Skeletal muscle satellite cell (primary cell): ENCODE data around the gene COX7A2L. TPM values are rescaled to one million over a fixed set of nuclear protein-coding genes. Genes with fewer than 3 reads are reported as not detected.
"Not testable (repeated sequence)": the region's sequence is repeated elsewhere in the genome, so short reads cannot be mapped to it uniquely, and the experiment has no call there.

Source experiments
- H3K27me3 ChIP-seq: 2 replicates; pipeline ENCODE4 v1.7.0; 2013; ENCODE audit warnings: low read length; ENCODE audit not compliant: control insufficient read depth, insufficient read depth
- H3K36me3 ChIP-seq: 2 replicates; pipeline ENCODE4 v1.7.0; 2013; ENCODE audit warnings: mild to moderate bottlenecking, control low read depth, low read length; ENCODE audit not compliant: insufficient read depth
- H3K4me1 ChIP-seq: 2 replicates; pipeline ENCODE4 v1.7.0; 2013; ENCODE audit warnings: low read length; ENCODE audit not compliant: control insufficient read depth, insufficient read depth
- H3K4me2 ChIP-seq: 2 replicates; pipeline ENCODE4 v1.7.0; 2013; ENCODE audit warnings: mild to moderate bottlenecking, low read length
- H3K4me3 ChIP-seq: 2 replicates; pipeline ENCODE4 v1.7.0; 2013; ENCODE audit warnings: low read length
- H3K9ac ChIP-seq: 2 replicates; pipeline ENCODE4 v1.7.0; 2013; ENCODE audit warnings: mild to moderate bottlenecking, low read depth, low read length, moderate library complexity
- H3K9me3 ChIP-seq: replicated peaks from 2 replicates; pipeline ENCODE4 v1.7.0; 2013; ENCODE audit warnings: mild to moderate bottlenecking, control low read depth, low read length
- total RNA-seq: library from RNA; depleted of rRNA; stranded (reverse); fragments of >200 nt; gene quantifications from 2 replicates; pipeline ENCODE4 v1.2.3, GENCODE V29; 2012; rRNA removed

COX7A2L gene, protein sequence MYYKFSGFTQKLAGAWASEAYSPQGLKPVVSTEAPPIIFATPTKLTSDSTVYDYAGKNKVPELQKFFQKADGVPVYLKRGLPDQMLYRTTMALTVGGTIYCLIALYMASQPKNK
- total RNA-seq = 238 and 255 TPM in 2 replicates

GRCh38 chr2:42360890-42361727 is at the start of gene COX7A2L:
Gene COX7A2L (minus strand): TSS chr2:42361217. CDS start chr2:42361161, 56 bp downstream.
- H3K27me3 ChIP-seq = peaks cover 6% of the 10 kb centered on the region
- no peaks in the 10 kb centered on the region for H3K36me3 ChIP-seq

GRCh38 chr2:42408009-42408408 is 47.0 kb upstream of the COX7A2L start:
- Histone ChIP-seq H3K4me3 (no peak overlapping the region), H3K36me3 (no peaks in the 10 kb centered on the region), H3K9me3 (no peaks in the 10 kb centered on the region), H3K4me2 (no peak overlapping the region), H3K9ac (no peak overlapping the region), H3K4me1 (no peaks in the 10 kb centered on the region), H3K27me3 (peaks cover 6% of the 10 kb centered on the region)

More at GRCh38 chr2:42360890-42361727, at the start of gene COX7A2L:
- Histone ChIP-seq H3K9me3 (no peaks in the 10 kb centered on the region), H3K4me3 (peak within 1 kb of the TSS; percentile 92), H3K4me2 (peak within 1 kb of the TSS; percentile 90), H3K9ac (peak within 1 kb of the TSS; percentile 99), H3K4me1 (peaks cover 14% of the 10 kb centered on the region)

DNA sequence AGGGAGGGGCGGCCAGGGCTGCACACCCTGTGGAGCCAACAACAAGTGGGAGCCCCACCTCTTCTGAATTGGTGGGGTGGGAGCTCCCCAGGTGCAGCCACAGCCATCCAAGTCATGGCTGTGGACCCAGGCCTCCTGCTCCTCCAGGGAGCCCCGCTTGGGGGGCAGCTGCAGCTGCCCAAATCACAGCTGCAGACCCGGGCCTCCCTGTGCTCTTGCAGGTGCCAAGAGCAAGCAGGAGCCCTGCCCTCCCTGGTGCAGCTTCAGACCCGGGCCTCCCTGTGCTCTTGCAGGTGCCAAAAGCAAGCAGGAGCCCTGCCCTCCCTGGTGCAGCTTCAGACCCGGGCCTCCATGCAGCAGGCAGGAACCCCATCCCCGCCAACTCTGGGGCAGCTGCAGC is 46.5 kb upstream of the COX7A2L start:
- Histone ChIP-seq H3K36me3 (no peaks in the 10 kb centered on the region), H3K4me2 (no peak overlapping the region), H3K9ac (no peak overlapping the region), H3K4me1 (no peaks in the 10 kb centered on the region), H3K27me3 (peaks cover 8% of the 10 kb centered on the region), H3K4me3 (no peak overlapping the region), H3K9me3 (no peaks in the 10 kb centered on the region)

DNA sequence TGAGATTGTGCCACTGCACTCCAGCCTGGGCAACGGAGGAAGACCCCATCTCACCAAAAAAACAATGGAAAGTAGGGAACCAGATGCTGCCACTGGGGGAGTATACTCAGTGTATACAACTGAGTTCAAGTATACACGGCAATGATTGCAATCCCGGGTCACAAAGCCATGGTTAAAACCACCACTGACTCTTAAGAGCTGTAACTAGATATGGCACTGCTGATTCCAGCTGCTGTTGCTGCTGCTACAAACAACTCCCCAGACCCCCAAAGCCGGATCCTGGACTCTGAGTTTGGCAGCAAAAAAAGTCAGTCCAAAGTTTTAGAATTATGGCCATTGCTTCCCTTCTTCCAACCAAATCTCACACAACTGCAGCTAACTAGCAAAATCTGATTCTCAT is 43.7 kb upstream of the COX7A2L start:
- peaks cover 17% of the 10 kb centered on the region for H3K27me3 ChIP-seq
- H3K9ac ChIP-seq = no peak overlapping the region
- no peaks in the 10 kb centered on the region for H3K36me3 ChIP-seq
- no peaks in the 10 kb centered on the region for H3K9me3 ChIP-seq
- no peaks in the 10 kb centered on the region for H3K4me1 ChIP-seq
- H3K4me3 ChIP-seq = no peak overlapping the region
- H3K4me2 ChIP-seq = no peak overlapping the region

DNA sequence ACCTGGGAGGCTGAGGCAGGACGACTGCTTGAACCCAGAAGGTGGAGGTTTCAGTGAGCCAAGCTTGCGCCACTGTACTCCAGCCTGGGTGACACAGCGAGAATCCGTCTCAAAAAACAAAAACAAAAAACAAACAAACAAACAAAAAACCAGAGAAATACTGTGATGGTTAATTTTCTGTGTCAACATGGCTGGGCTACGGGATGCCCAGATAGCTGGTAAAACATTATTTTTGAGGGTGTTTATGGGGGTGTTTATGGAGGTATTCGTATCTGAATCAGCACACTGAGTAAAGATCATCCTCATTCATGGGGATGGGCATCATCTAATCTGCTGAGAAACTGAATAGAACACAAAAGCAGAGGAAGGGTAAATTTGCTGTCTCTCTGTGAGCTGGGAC is 40.8 kb upstream of the COX7A2L start:
- H3K4me2 ChIP-seq = no peak overlapping the region
- H3K36me3 ChIP-seq = no peaks in the 10 kb centered on the region
- H3K4me1 ChIP-seq = no peaks in the 10 kb centered on the region
- no peaks in the 10 kb centered on the region for H3K9me3 ChIP-seq
- peaks cover 25% of the 10 kb centered on the region for H3K27me3 ChIP-seq
- H3K9ac ChIP-seq = no peak overlapping the region
- no peak overlapping the region for H3K4me3 ChIP-seq

DNA sequence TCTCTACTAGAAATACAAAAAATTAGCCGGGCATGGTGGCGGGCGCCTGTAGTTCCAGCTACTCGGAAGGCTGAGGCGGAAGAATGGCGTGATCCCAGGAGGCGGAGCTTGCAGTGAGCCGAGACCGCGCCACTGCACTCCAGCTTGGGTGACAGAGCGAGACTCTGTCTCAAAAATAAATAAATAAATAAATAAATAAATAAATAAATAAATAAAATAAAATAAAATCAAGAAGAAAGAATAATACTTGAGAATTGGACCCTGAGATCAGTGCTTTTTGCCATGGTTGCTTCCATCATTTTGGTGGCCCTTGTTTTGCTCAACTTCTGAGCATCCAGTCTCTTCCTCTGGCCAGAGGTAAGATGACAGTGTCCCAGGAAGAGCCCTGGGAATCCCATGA is 37.0 kb upstream of the COX7A2L start:
- H3K4me2 ChIP-seq, H3K9ac ChIP-seq, H3K9me3 ChIP-seq, H3K4me3 ChIP-seq, H3K36me3 ChIP-seq, H3K4me1 ChIP-seq: not testable (repeated sequence)
- H3K27me3 ChIP-seq = peaks cover 33% of the 10 kb centered on the region

DNA sequence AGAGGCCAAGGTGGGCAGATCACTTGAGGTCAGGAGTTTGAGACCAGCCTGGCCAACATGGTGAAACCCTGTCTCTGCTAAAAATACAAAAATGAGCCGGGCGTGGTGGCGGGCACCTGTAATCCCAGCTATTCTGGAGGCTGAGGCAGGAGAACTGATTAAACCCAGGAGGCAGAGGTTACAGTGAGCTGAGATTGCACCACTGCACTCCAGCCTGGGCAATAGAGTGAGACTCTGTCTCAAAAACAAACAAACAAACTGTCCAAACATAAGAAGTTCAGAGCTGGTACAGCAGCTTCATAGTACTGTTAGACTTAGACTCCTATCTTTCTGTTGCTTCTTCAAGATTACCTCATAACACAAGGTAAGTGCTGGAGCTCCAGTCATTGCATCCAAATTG is 32.3 kb upstream of the COX7A2L start:
- H3K4me2 ChIP-seq, H3K9me3 ChIP-seq, H3K9ac ChIP-seq, H3K4me3 ChIP-seq, H3K36me3 ChIP-seq, H3K4me1 ChIP-seq: not testable (repeated sequence)
- H3K27me3 ChIP-seq = peaks cover 36% of the 10 kb centered on the region

DNA sequence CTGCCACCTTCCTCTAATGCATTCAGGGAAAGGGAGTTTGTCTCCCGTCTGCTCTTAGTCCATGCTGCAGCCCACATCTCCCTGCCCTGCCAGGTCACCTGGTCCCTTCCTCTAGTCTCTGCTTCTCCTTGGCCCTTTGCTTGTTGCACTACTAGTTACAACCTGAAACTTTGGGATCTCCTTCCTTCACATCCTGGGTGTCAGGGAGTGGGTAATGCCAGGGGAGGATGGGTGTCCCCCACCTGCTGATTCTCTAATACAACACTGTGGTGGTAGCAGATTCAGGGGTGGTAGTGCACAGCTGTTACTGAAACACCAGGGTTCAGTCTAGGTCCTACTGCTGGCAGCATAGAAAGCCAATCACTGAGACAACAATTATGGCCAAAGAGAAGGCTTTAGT is 31.2 kb upstream of the COX7A2L start:
- H3K9ac ChIP-seq = no peak overlapping the region
- H3K4me1 ChIP-seq = no peaks in the 10 kb centered on the region
- no peak overlapping the region for H3K4me2 ChIP-seq
- H3K36me3 ChIP-seq = no peaks in the 10 kb centered on the region
- peaks cover 36% of the 10 kb centered on the region for H3K27me3 ChIP-seq
- no peaks in the 10 kb centered on the region for H3K9me3 ChIP-seq
- no peak overlapping the region for H3K4me3 ChIP-seq

DNA sequence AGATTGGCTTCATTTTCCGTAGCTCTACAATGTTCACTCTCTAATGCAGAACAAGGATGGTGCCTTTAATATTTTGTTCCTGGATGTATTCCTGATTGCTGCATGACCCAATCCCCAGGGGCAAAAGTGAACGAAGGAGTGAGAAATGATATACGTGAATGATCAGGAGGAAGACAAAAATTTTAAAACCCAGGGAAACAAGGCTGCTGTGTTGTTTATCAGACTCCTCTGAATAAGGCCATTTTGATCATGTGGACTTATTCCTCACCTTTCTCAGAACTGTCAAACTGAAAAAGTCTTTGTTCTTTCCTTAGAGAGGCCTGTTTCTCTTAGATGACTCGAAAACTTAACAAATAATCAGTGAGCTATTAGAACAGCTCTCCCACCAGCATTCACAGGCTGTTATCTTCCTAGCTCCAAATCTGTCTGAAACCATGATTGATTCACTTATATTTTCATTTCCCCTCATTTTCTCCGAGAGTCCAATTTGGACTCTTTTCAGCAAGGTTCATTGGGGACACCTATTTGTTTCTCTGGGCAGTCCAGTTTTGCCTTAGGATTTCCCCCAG is 29.5 kb upstream of the COX7A2L start:
- Histone ChIP-seq H3K4me3 (no peak overlapping the region), H3K4me1 (no peaks in the 10 kb centered on the region), H3K9ac (no peak overlapping the region), H3K27me3 (peaks cover 33% of the 10 kb centered on the region), H3K9me3 (no peaks in the 10 kb centered on the region), H3K36me3 (no peaks in the 10 kb centered on the region), H3K4me2 (no peak overlapping the region)

- Histone ChIP-seq H3K4me1 (no peaks in the 10 kb centered on the region), H3K36me3 (no peaks in the 10 kb centered on the region), H3K4me2 (no peak overlapping the region), H3K9ac (no peak overlapping the region), H3K9me3 (no peaks in the 10 kb centered on the region), H3K4me3 (no peak overlapping the region), H3K27me3 (peaks cover 35% of the 10 kb centered on the region)
These were observed 25.7 kb upstream of the COX7A2L start for GRCh38 chr2:42386682-42387081.

- Histone ChIP-seq H3K4me1 (no peaks in the 10 kb centered on the region), H3K9me3 (no peaks in the 10 kb centered on the region), H3K27me3 (peaks cover 34% of the 10 kb centered on the region), H3K4me2 (no peak overlapping the region), H3K9ac (no peak overlapping the region), H3K4me3 (no peak overlapping the region), H3K36me3 (no peaks in the 10 kb centered on the region)
These were observed 24.2 kb upstream of the COX7A2L start for GRCh38 chr2:42385225-42385624.
